A549 (cell line): Measurements from ENCODE around the gene PPP1R8. TPM values are rescaled to one million over a fixed set of nuclear protein-coding genes. Genes with fewer than 3 reads are reported as not detected.

Experiments used
- ATAC-seq, 2 experiments: fragments of 200-7000 bp in 1 of 2; fragments of >200 bp in 1 of 2; cut with Nextera tagmentation in 1 of 2; cut with Tn5 transposase in 1 of 2; 3 replicates each; pipeline versions ENCODE4 v1.8.0 to v1.9.1; 2018 to 2020; ENCODE audit warnings: mild to moderate bottlenecking in 1 of 2, moderate library complexity in 1 of 2
- CTCF ChIA-PET: fragments of 300-600 bp; sonication (Branson Sonifier 250); formaldehyde crosslinking; extraction: SDS; loops from one replicate; lab custom pipeline; 2021; ENCODE audit warnings: antibody characterized with exemption, inconsistent platforms; lab: Yijun Ruan, JAX
- POLR2A ChIA-PET: fragments of 350-600 bp; formaldehyde crosslinking; extraction: SDS; loops from one replicate; lab custom pipeline; 2021; ENCODE audit warnings: antibody characterized with exemption, inconsistent platforms; lab: Yijun Ruan, JAX
- DNase-seq, 2 experiments: peaks; one replicate each; pipeline versions ENCODE4 v3.0.0 to v3.0.0-alpha.2; 2011 to 2016; ENCODE audit warnings: low read depth in 1 of 2, low spot score in 1 of 2
- FAIRE-seq: peaks from 2 replicates; lab custom pipeline; 2011; peaks lifted over from hg19 to GRCh38; lab: Jason Lieb, UNC
- H3K27ac ChIP-seq, 2 experiments: fragments of >200 bp; sonication (Bioruptor Twin); formaldehyde crosslinking; 3 replicates each; pipeline ENCODE4 v1.5.1; 2016 to 2017
- H3K4me1 ChIP-seq: fragments of >200 bp; sonication (Bioruptor Twin); formaldehyde crosslinking; 3 replicates; pipeline ENCODE4 v1.6.1; 2016
- H3K4me2 ChIP-seq: fragments of >200 bp; sonication (Bioruptor Twin); formaldehyde crosslinking; 3 replicates; pipeline ENCODE4 v1.6.1; 2016
- H3K4me3 ChIP-seq: fragments of >200 bp; sonication (Bioruptor Twin); formaldehyde crosslinking; 3 replicates; pipeline ENCODE4 v1.5.1; 2016
- H3K9me3 ChIP-seq: fragments of >200 bp; sonication (Bioruptor Twin); formaldehyde crosslinking; 3 replicates; pipeline ENCODE4 v1.6.1; 2016
- ATOH8 ChIP-seq: fragments of 250-450 bp; sonication (Bioruptor Pico); IDR thresholded peaks from 2 replicates; pipeline ENCODE4 v1.5.0; 2020; ENCODE audit warnings: low read depth, mild to moderate bottlenecking, moderate library complexity
- BCL3 ChIP-seq: fragments of >200 bp; sonication (Bioruptor Twin); formaldehyde crosslinking; IDR thresholded peaks from 3 replicates; pipeline ENCODE4 v1.6.1; 2016
- CHD2 ChIP-seq: fragments of 150-350 bp; IDR thresholded peaks from 2 replicates; pipeline ENCODE4 v1.6.1; 2014; ENCODE audit warnings: low read length; ENCODE audit not compliant: partially characterized antibody
- CHD4 ChIP-seq: fragments of 200-600 bp; sonication (generic); IDR thresholded peaks from 2 replicates; pipeline ENCODE4 v1.6.1; 2016; ENCODE audit warnings: antibody characterized with exemption, mild to moderate bottlenecking, borderline replicate concordance
- ESRRA ChIP-seq: fragments of 150-350 bp; IDR thresholded peaks from 2 replicates; pipeline ENCODE4 v1.6.1; 2014; ENCODE audit warnings: mild to moderate bottlenecking, low read length, borderline replicate concordance
- FOSB ChIP-seq: fragments of 250-450 bp; sonication (Bioruptor Pico); IDR thresholded peaks from 2 replicates; pipeline ENCODE4 v1.5.0; 2020; ENCODE audit warnings: mild to moderate bottlenecking, moderate library complexity
- FOSL2 ChIP-seq, 2 experiments: fragments of 450-650 bp in 1 of 2; fragments of >200 bp in 1 of 2; sonication (Bioruptor Twin) in 1 of 2; formaldehyde crosslinking; IDR thresholded peaks; 2 replicates each; pipeline versions ENCODE4 v1.5.0 to v1.6.1; 2016 to 2020; ENCODE audit warnings: mild to moderate bottlenecking in 1 of 2, moderate library complexity in 1 of 2
- FOXS1 ChIP-seq: fragments of 250-450 bp; sonication (Bioruptor Pico); IDR thresholded peaks from 2 replicates; pipeline ENCODE4 v1.5.0; 2020; ENCODE audit warnings: mild to moderate bottlenecking, moderate library complexity
- HES2 ChIP-seq: fragments of >200 bp; sonication (Bioruptor Twin); formaldehyde crosslinking; IDR thresholded peaks from 2 replicates; pipeline ENCODE4 v1.6.1; 2016
- HMGXB4 ChIP-seq: fragments of 250-450 bp; sonication (Bioruptor Pico); IDR thresholded peaks from 2 replicates; pipeline ENCODE4 v1.5.0; 2021; ENCODE audit warnings: mild to moderate bottlenecking, moderate library complexity, borderline replicate concordance
- HOXA7 ChIP-seq: fragments of 250-450 bp; sonication (Bioruptor Pico); IDR thresholded peaks from 2 replicates; pipeline ENCODE4 v1.5.0; 2020; ENCODE audit warnings: mild to moderate bottlenecking, moderate library complexity
- JUN ChIP-seq, 2 experiments: fragments of >200 bp; sonication (Bioruptor Twin); formaldehyde crosslinking; IDR thresholded peaks; 2 replicates in 1 of 2; 3 replicates in 1 of 2; pipeline ENCODE4 v1.6.1; 2016 to 2017
- KDM1A ChIP-seq: fragments of 200-600 bp; sonication (generic); IDR thresholded peaks from 2 replicates; pipeline ENCODE4 v1.6.1; 2016; ENCODE audit warnings: low read depth, mild to moderate bottlenecking
- KDM5A ChIP-seq: fragments of 200-600 bp; sonication (generic); IDR thresholded peaks from 2 replicates; pipeline ENCODE4 v1.6.1; 2016; ENCODE audit warnings: antibody characterized with exemption, mild to moderate bottlenecking
- MAFK ChIP-seq: fragments of 450-650 bp; IDR thresholded peaks from 2 replicates; pipeline ENCODE4 v1.6.1; 2014; ENCODE audit not compliant: partially characterized antibody
- MAX ChIP-seq: IDR thresholded peaks from 2 replicates; pipeline ENCODE4 v1.6.1; 2012
- MAZ ChIP-seq: fragments of 150-350 bp; IDR thresholded peaks from 2 replicates; pipeline ENCODE4 v1.6.1; 2014; ENCODE audit warnings: antibody characterized with exemption, low read depth, low read length, borderline replicate concordance
- NR3C1 ChIP-seq: fragments of >200 bp; sonication (Bioruptor Twin); formaldehyde crosslinking; IDR thresholded peaks from 3 replicates; pipeline ENCODE4 v1.6.1; 2017
- PHF8 ChIP-seq: fragments of 200-600 bp; sonication (generic); IDR thresholded peaks from 2 replicates; pipeline ENCODE4 v1.6.1; 2016; ENCODE audit warnings: low read depth, mild to moderate bottlenecking, antibody characterized with exemption, moderate library complexity, borderline replicate concordance
- POLR2AphosphoS2 ChIP-seq: conservative IDR thresholded peaks from 2 replicates; pipeline ENCODE4 v1.6.1; 2012; ENCODE audit warnings: low read length, improper control_type of control experiment, inconsistent platforms
- RAD21 ChIP-seq, 2 experiments: fragments of >200 bp in 1 of 2; sonication (Bioruptor Twin) in 1 of 2; formaldehyde crosslinking in 1 of 2; IDR thresholded peaks in 1 of 2; conservative IDR thresholded peaks in 1 of 2; 2 replicates in 1 of 2; 3 replicates in 1 of 2; pipeline ENCODE4 v1.6.1; 2012 to 2018; ENCODE audit warnings: inconsistent platforms in 1 of 2
- SREBF2 ChIP-seq: fragments of 450-650 bp; IDR thresholded peaks from 2 replicates; pipeline ENCODE4 v1.6.1; 2014; ENCODE audit warnings: mild to moderate bottlenecking, moderate library complexity
- USF2 ChIP-seq: fragments of 450-650 bp; IDR thresholded peaks from 2 replicates; pipeline ENCODE4 v1.6.1; 2014; ENCODE audit warnings: antibody characterized with exemption
- ZFP36 ChIP-seq: fragments of 450-650 bp; IDR thresholded peaks from 2 replicates; pipeline ENCODE4 v1.6.1; 2014; ENCODE audit warnings: borderline replicate concordance; ENCODE audit not compliant: partially characterized antibody
- ZNF302 ChIP-seq: fragments of 250-450 bp; sonication (Bioruptor Pico); IDR thresholded peaks from 2 replicates; pipeline ENCODE4 v1.9.0; 2021; ENCODE audit warnings: inconsistent platforms, mild to moderate bottlenecking, moderate library complexity
- WGBS: methylation state at CpG from one replicate; pipeline ENCODE4 v1.1.6; 2017; ENCODE audit errors: missing lambda C conversion rate; 5-methylcytosine and 5-hydroxymethylcytosine counted together
- polyA plus RNA-seq, 4 experiments: library from polyadenylated mRNA; depleted of rRNA in 3 of 4; stranded (reverse); fragments of >200 nt; fragmentation: RNase III in 1 of 4; extraction: RNeasy Plus Mini Kit Qiagen cat#74134 plus additional on column Dnase treatment in 1 of 4; gene quantifications; 2 replicates in 3 of 4; 3 replicates in 1 of 4; pipeline ENCODE4 v1.2.3, GENCODE V29; 2011 to 2017

PPP1R8 gene
- polyA plus RNA-seq, 2 of the 4 experiments (the other 2 are of a cell fraction) = 34.0 to 42.0 TPM

- FAIRE-seq (no peak), DNase-seq (no peak)
- 91% methylated on average over 1 of the region's 1 CpG for WGBS
- H3K9me3 ChIP-seq = no peaks in the 10 kb centered on the region
- ChIA-PET CTCF (interaction anchor here (1.0 to 3.6 kb wide), 3 partner anchors 22 to 125 kb away, joined by 3 to 11 read pairs (median 4); partner anchors contain the start of genes FAM76A and XKR8), POLR2A (no interaction called here)
- H3K4me1 ChIP-seq = peaks cover 16% of the 10 kb centered on the region; the same call in 2 of the 3 replicates
- H3K4me3 ChIP-seq = no peak overlapping the region
- no peak overlapping the region for H3K4me2 ChIP-seq
- no peak overlapping the region for H3K27ac ChIP-seq
- TF ChIP-seq KDM1A (no peak), SREBF2 (no peak), ATOH8 (no peak), CHD2 (no peak), JUN (IDR thresholded peaks at IDR 0.05) (no peak), ZNF302 (no peak), MAFK (no peak), HES2 (no peak), MAZ (no peak), FOSB (CRISPR knock-in tag) (no peak)
- TF ChIP-seq, all 56 proteins: peak for 0
- no peak for ATAC-seq
Measured at GRCh38 chr1:27835501-27835900, 4.9 kb downstream of the PPP1R8 start.

- CTCF ChIA-PET = interaction anchor here (1.3 to 1.8 kb wide), 2 partner anchors 8 to 9 kb away, joined by 4 to 6 read pairs; no protein-coding TSS in a partner anchor
- TF ChIP-seq PHF8 (no peak), RAD21 (conservative IDR thresholded peaks at IDR 0.05 in 1 of 2, IDR thresholded peaks at IDR 0.05 in 1 of 2) (no peak), NR3C1 (no peak), HMGXB4 (CRISPR knock-in tag) (no peak), BCL3 (no peak), ATOH8 (no peak), FOXS1 (CRISPR knock-in tag) (no peak), POLR2AphosphoS2 (no peak), ZFP36 (no peak), USF2 (no peak), KDM5A (no peak), ESRRA (no peak), HOXA7 (CRISPR knock-in tag) (no peak), MAZ (no peak), CHD4 (no peak), MAX (no peak), FOSL2 (IDR thresholded peaks at IDR 0.05) (no peak), FOSL2 (CRISPR knock-in tag; IDR thresholded peaks at IDR 0.05) (no peak)
- no peak overlapping the region for H3K4me3 ChIP-seq
- FAIRE-seq = no peak
- ATAC-seq = no peak
- no peaks in the 10 kb centered on the region for H3K9me3 ChIP-seq
- H3K4me2 ChIP-seq = no peak overlapping the region
- no peak for DNase-seq
- H3K27ac ChIP-seq = no peak overlapping the region
- 100% methylated on average over 5 of the region's 7 CpGs for WGBS
- POLR2A ChIA-PET = no interaction called here
- H3K4me1 ChIP-seq = no peaks in the 10 kb centered on the region
Measured at GRCh38 chr1:27849951-27850350, 19.4 kb downstream of the PPP1R8 start.
